Spleen (tissue), 11 donors: ENCODE results near the gene ASPN. TPM values are rescaled to one million over a fixed set of nuclear protein-coding genes. Genes with fewer than 3 reads are reported as not detected.

ENCODE experiments used
- DNase-seq: peaks from one replicate; pipeline ENCODE4 v3.0.0-alpha.2; 2020
- H3K27ac ChIP-seq, 8 donors: fragments of 200-600 bp; sonication (generic) in 7 of 8; 1 replicate in 4 of 8; 2 replicates in 4 of 8; pipeline versions ENCODE4 v1.5.0 to v1.8.0; 2016 to 2021; ENCODE audit warnings: inconsistent platforms in 4 of 8, mild to moderate bottlenecking in 4 of 8, moderate library complexity in 1 of 8
- H3K27me3 ChIP-seq, 7 donors: fragments of 200-600 bp; sonication (generic) in 6 of 7; replicated peaks in 1 of 7; 1 replicate in 4 of 7; 2 replicates in 3 of 7; pipeline versions ENCODE4 v1.5.0 to v1.8.0; 2016 to 2021; ENCODE audit warnings: inconsistent platforms in 3 of 7, mild to moderate bottlenecking in 1 of 7
- H3K36me3 ChIP-seq, 6 donors: fragments of 200-600 bp; sonication (generic) in 5 of 6; 1 replicate in 4 of 6; 2 replicates in 2 of 6; pipeline versions ENCODE4 v1.5.0 to v1.8.0; 2016 to 2021; ENCODE audit warnings: inconsistent platforms in 2 of 6
- H3K4me1 ChIP-seq, 6 donors: fragments of 200-600 bp; sonication (generic) in 5 of 6; 1 replicate in 3 of 6; 2 replicates in 3 of 6; pipeline versions ENCODE4 v1.5.0 to v1.8.0; 2016 to 2021; ENCODE audit warnings: inconsistent platforms in 3 of 6
- H3K4me3 ChIP-seq, 8 donors: fragments of 200-600 bp; sonication (generic) in 7 of 8; 1 replicate in 4 of 8; 2 replicates in 4 of 8; pipeline versions ENCODE4 v1.5.0 to v1.8.0; 2016 to 2021; ENCODE audit warnings: inconsistent platforms in 4 of 8, mild to moderate bottlenecking in 4 of 8, moderate library complexity in 2 of 8
- H3K9me3 ChIP-seq, 8 donors: fragments of 200-600 bp; sonication (generic) in 7 of 8; 1 replicate in 4 of 8; 2 replicates in 4 of 8; pipeline versions ENCODE4 v1.5.0 to v1.8.0; 2016 to 2021; ENCODE audit warnings: inconsistent platforms in 4 of 8
- CTCF ChIP-seq, 11 experiments: fragments of 200-600 bp in 7 of 11; fragments of 450-650 bp in 4 of 11; sonication (generic) in 4 of 11; IDR thresholded peaks in 8 of 11; conservative IDR thresholded peaks in 3 of 11; 1 replicate in 7 of 11; 2 replicates in 4 of 11; pipeline versions ENCODE4 v1.4.0 to v1.8.0; 2016 to 2021; ENCODE audit warnings: antibody characterized with exemption in 11 of 11, inconsistent platforms in 4 of 11, mild to moderate bottlenecking in 1 of 11
- POLR2A ChIP-seq, 3 donors: fragments of 450-650 bp; IDR thresholded peaks; one replicate each; pipeline ENCODE4 v1.5.1; 2017; ENCODE audit warnings: antibody characterized with exemption in 3 of 3, mild to moderate bottlenecking in 1 of 3
- POLR2AphosphoS5 ChIP-seq, 3 donors: sonication (generic); formaldehyde crosslinking; IDR thresholded peaks; one replicate each; pipeline ENCODE4 v1.5.1; 2017; ENCODE audit warnings: antibody characterized with exemption in 3 of 3
- WGBS, 5 donors: extraction: QIAGEN DNeasy Blood & Tissue Kit in 3 of 5; methylation state at CpG; one replicate each; pipeline versions ENCODE4 v1.1.5 to v1.1.7; 2013 to 2018; 5-methylcytosine and 5-hydroxymethylcytosine counted together
- intact Hi-C: fragments of 100-400 bp; cut with DNase I; formaldehyde crosslinking; loops from one replicate; pipeline ENCODE4 v1.15.0; 2023; ENCODE audit warnings: low total_unique reads
- polyA plus RNA-seq, 3 donors: library from polyadenylated mRNA; stranded (reverse); fragments of 200-250 nt; gene quantifications; one replicate each; pipeline ENCODE4 v1.2.1, GENCODE V29; 2013
- total RNA-seq, 7 donors: library from RNA; depleted of rRNA in 3 of 7; stranded (reverse); fragments of >200 nt in 3 of 7; fragmentation: NEBNext Ultra II Directional in 4 of 7; extraction: Animal tissue kit (Norgen Biotek cat#: 25700) in 4 of 7; gene quantifications; one replicate each; pipeline versions ENCODE4 v1.1.0 to v1.2.1, GENCODE V29; 2016 to 2021
- donor health status: healthy with polysubstance abuse.
- donor health status: DM: no; HTN: no; CAD: no; lungs with moderate emphysema.
- donor health status: DM: no; HTN: no; CAD: no.
- donor health status: Bipolar disorder and iron deficiency.
- donor health status: healthy.
- donor health status: DM: no; HTN: no; CAD: no.
- donor health status: DM: yes; HTN: yes; CAD: no.

Gene ASPN
- total and polyA plus RNA-seq, 10 donors = 0.32 to 2.0 (median 0.93) TPM; not detected in 1

GRCh38 chr9:92510747-92511146 lies 28.4 kb upstream of the ASPN start:
- no peaks in the 10 kb centered on the region for H3K27me3 ChIP-seq
- intact Hi-C loops = no loop called here
- no peaks in the 10 kb centered on the region for H3K9me3 ChIP-seq
- H3K4me3 ChIP-seq = no peak overlapping the region
- no peaks in the 10 kb centered on the region for H3K4me1 ChIP-seq
- H3K36me3 ChIP-seq = no peaks in the 10 kb centered on the region
- H3K27ac ChIP-seq = no peak overlapping the region
- no peak for TF ChIP-seq POLR2AphosphoS5 (IDR thresholded peaks at IDR 0.05)
- TF ChIP-seq POLR2A (IDR thresholded peaks at IDR 0.05) = no peak
- TF ChIP-seq CTCF (IDR thresholded peaks at IDR 0.05 in 8 of 11, conservative IDR thresholded peaks at IDR 0.05 in 3 of 11) = no peak
- no peak for DNase-seq

- H3K27me3 ChIP-seq = no peaks in the 10 kb centered on the region
- intact Hi-C loops = no loop called here
- no peak for DNase-seq
- TF ChIP-seq POLR2AphosphoS5 (IDR thresholded peaks at IDR 0.05) (no peak), CTCF (IDR thresholded peaks at IDR 0.05 in 8 of 11, conservative IDR thresholded peaks at IDR 0.05 in 3 of 11) (no peak), POLR2A (IDR thresholded peaks at IDR 0.05) (no peak)
- H3K4me3 ChIP-seq = no peak overlapping the region
- H3K27ac ChIP-seq = no peak overlapping the region
- 94 to 99% (median 95%) methylated on average over 5 of the region's 5 CpGs for WGBS, 5 donors
- H3K9me3 ChIP-seq = no peaks in the 10 kb centered on the region
- H3K4me1 ChIP-seq = no peaks in the 10 kb centered on the region
- no peaks in the 10 kb centered on the region for H3K36me3 ChIP-seq
Observed at GRCh38 chr9:92509050-92509449, 26.7 kb upstream of the ASPN start.

DNA sequence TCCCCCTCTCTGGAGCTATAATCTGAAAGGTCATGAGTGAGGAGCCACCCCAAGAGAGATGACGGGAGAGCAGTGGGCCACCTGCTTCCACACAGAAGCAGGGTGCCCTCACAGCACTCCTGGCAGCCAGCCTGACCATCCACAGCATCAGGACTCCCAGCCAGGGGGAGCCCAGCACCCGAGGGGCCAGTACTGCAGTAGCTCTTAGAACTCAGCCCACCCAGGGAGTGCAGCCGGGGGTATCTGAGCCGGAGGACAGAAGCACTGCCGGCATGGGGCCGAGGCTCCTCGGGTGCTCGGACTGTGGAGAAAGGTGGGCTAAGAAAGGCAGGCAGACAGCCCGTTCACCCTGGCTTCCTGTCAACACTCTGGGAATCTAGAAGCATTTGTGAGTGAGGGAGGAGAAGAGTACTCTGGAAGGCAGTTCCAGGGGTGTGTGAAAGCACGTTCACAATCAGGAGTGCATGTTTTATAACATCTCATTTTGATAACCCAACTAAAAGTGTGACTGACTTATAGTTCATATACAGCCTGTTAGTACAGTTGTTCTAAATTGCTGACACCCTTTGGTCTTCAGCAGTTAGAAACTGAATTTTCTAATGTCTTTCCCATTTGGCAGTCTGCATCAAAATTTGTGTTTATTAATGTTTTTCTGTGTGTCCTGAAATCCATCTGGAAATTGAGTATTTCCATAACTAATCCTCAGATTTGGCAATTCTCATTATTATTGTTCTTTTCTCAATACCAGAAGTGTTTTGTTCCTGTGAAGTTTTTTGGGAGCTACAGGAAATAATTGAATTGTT lies 25.9 kb upstream of the ASPN start:
- no peak overlapping the region for H3K27ac ChIP-seq

More for the DNA sequence above, 25.9 kb upstream of the ASPN start:
- Histone ChIP-seq H3K27me3 (no peaks in the 10 kb centered on the region), H3K36me3 (no peaks in the 10 kb centered on the region), H3K4me1 (no peaks in the 10 kb centered on the region), H3K4me3 (no peak overlapping the region), H3K9me3 (no peaks in the 10 kb centered on the region)
- DNase-seq = no peak
- TF ChIP-seq POLR2A (IDR thresholded peaks at IDR 0.05) (no peak), CTCF (IDR thresholded peaks at IDR 0.05 in 8 of 11, conservative IDR thresholded peaks at IDR 0.05 in 3 of 11) (no peak), POLR2AphosphoS5 (IDR thresholded peaks at IDR 0.05) (no peak)
- 69 to 89% (median 85%) methylated on average over 9 to 10 of the region's 10 CpGs for WGBS, 5 donors
- intact Hi-C loops = no loop called here
